ENCODE data around the gene RGS12. TPM values are rescaled to one million over a fixed set of nuclear protein-coding genes. Genes with fewer than 3 reads are reported as not detected.

RGS12 gene
- total RNA-seq, 1 donor from 2014 or later = 19.0 TPM

GRCh38 chr4:3305610-3306371 is 13.0 kb downstream of the RGS12 start:
- peaks cover 30% of the 10 kb centered on the region for H3K4me1 Mint-ChIP-seq (ENCODE audit: low read depth)
- no peak for DNase-seq (ENCODE audit: low spot score)

GRCh38 chr4:3306450-3306849 is 13.6 kb downstream of the RGS12 start:
- Mint-ChIP-seq H3K36me3 (ENCODE audit: low read depth) (no peaks in the 10 kb centered on the region), H3K27me3 (ENCODE audit: low read depth) (no peaks in the 10 kb centered on the region), H3K4me3 (ENCODE audit: unreplicated experiment) (no peak overlapping the region), H3K27ac (ENCODE audit: unreplicated experiment) (no peak overlapping the region), H3K9me3 (ENCODE audit: low read depth) (no peaks in the 10 kb centered on the region), H3K4me1 (ENCODE audit: low read depth) (peaks cover 26% of the 10 kb centered on the region)
- TF ChIP-seq, protein P1, sequence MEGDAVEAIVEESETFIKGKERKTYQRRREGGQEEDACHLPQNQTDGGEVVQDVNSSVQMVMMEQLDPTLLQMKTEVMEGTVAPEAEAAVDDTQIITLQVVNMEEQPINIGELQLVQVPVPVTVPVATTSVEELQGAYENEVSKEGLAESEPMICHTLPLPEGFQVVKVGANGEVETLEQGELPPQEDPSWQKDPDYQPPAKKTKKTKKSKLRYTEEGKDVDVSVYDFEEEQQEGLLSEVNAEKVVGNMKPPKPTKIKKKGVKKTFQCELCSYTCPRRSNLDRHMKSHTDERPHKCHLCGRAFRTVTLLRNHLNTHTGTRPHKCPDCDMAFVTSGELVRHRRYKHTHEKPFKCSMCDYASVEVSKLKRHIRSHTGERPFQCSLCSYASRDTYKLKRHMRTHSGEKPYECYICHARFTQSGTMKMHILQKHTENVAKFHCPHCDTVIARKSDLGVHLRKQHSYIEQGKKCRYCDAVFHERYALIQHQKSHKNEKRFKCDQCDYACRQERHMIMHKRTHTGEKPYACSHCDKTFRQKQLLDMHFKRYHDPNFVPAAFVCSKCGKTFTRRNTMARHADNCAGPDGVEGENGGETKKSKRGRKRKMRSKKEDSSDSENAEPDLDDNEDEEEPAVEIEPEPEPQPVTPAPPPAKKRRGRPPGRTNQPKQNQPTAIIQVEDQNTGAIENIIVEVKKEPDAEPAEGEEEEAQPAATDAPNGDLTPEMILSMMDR (IDR thresholded peaks at IDR 0.05) = no peak
- no peak for DNase-seq (ENCODE audit: low spot score)

More at GRCh38 chr4:3305610-3306371, 13.0 kb downstream of the RGS12 start:
- no peak overlapping the region for H3K27ac Mint-ChIP-seq (ENCODE audit: unreplicated experiment)
- TF ChIP-seq, protein P1 (IDR thresholded peaks at IDR 0.05) = no peak
- no peaks in the 10 kb centered on the region for H3K27me3 Mint-ChIP-seq (ENCODE audit: low read depth)
- no peaks in the 10 kb centered on the region for H3K36me3 Mint-ChIP-seq (ENCODE audit: low read depth)
- no peaks in the 10 kb centered on the region for H3K9me3 Mint-ChIP-seq (ENCODE audit: low read depth)
- H3K4me3 Mint-ChIP-seq (ENCODE audit: unreplicated experiment) = no peak overlapping the region

- TF ChIP-seq, protein P1 (IDR thresholded peaks at IDR 0.05) = no peak
- Mint-ChIP-seq H3K36me3 (ENCODE audit: low read depth) (no peaks in the 10 kb centered on the region), H3K27ac (ENCODE audit: unreplicated experiment) (no peak overlapping the region)
Measured at GRCh38 chr4:3307060-3307459, 14.2 kb downstream of the RGS12 start.

DNA sequence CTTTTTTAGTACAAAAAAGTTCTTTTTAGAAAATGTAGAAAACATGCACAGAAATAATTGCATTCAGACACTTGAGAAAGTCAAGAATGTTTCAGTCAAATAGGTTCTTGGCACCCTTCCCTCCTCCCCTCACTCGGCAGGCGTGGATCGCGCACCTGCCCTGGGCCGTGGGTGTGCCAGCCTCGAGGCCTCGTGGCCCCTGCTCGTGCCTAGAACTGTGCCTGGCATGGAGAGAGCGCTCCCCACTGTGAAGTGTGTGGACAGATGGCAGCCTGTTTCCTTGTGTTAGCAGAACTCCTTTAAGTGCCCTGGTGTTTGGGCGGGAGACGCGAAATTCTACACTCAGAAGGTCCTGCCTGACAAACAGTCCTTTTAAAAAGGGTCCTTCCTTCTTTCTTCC is 14.7 kb downstream of the RGS12 start:
- Mint-ChIP-seq H3K4me1 (ENCODE audit: low read depth) (peaks cover 21% of the 10 kb centered on the region), H3K9me3 (ENCODE audit: low read depth) (no peaks in the 10 kb centered on the region), H3K27me3 (ENCODE audit: low read depth) (no peaks in the 10 kb centered on the region), H3K27ac (ENCODE audit: unreplicated experiment) (no peak overlapping the region), H3K36me3 (ENCODE audit: low read depth) (no peaks in the 10 kb centered on the region), H3K4me3 (ENCODE audit: unreplicated experiment) (no peak overlapping the region)
- TF ChIP-seq, protein P1 (IDR thresholded peaks at IDR 0.05) = no peak
- no peak for DNase-seq (ENCODE audit: low spot score)

More at GRCh38 chr4:3307060-3307459, 14.2 kb downstream of the RGS12 start:
- Mint-ChIP-seq H3K4me1 (ENCODE audit: low read depth) (peaks cover 21% of the 10 kb centered on the region), H3K9me3 (ENCODE audit: low read depth) (no peaks in the 10 kb centered on the region), H3K4me3 (ENCODE audit: unreplicated experiment) (no peak overlapping the region), H3K27me3 (ENCODE audit: low read depth) (no peaks in the 10 kb centered on the region)
- no peak for DNase-seq (ENCODE audit: low spot score)

DNA sequence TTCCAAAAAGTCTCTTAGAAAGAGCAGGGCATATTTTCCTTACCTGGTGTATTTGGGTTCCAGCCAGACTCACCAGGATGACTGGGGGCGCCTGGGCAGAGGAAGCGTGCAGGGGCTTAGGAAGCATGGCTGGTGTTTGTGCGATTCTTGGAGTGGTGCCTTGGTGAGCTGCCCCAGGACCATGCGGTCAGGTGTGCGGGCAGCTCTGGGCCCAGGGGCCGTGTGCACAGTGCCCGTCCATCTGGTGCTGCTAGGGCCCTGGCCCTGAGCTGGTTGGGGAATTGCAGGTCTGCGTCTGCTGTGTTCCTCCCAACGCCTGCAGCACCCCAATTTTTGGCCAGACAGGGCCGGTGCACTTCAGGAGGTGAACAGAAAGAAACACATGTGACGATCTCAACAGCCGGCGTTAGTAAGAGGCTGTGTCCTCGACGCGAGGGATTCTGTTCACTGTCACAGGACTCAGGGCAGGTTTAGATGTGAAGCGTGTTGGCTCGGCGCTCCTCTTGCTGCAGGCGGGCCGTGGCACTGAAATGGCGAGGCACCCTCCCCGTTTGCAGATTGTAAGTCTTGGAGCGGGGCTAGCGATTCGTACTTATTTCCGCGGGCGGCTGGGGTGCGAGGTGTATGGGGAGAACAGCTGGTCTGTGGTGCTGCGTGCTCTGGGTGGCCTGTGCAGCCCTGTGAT is 15.2 kb downstream of the RGS12 start:
- TF ChIP-seq, protein P1 (IDR thresholded peaks at IDR 0.05) = no peak
- no peaks in the 10 kb centered on the region for H3K27me3 Mint-ChIP-seq (ENCODE audit: low read depth)
- no peak for DNase-seq (ENCODE audit: low spot score)

More for the DNA sequence above, 15.2 kb downstream of the RGS12 start:
- Mint-ChIP-seq H3K4me3 (ENCODE audit: unreplicated experiment) (no peak overlapping the region), H3K4me1 (ENCODE audit: low read depth) (peaks cover 21% of the 10 kb centered on the region), H3K36me3 (ENCODE audit: low read depth) (no peaks in the 10 kb centered on the region), H3K27ac (ENCODE audit: unreplicated experiment) (no peak overlapping the region), H3K9me3 (ENCODE audit: low read depth) (no peaks in the 10 kb centered on the region)
